NCI-H460 (cell line): Measurements from ENCODE around the gene ANKK1. TPM values are rescaled to one million over a fixed set of nuclear protein-coding genes. Genes with fewer than 3 reads are reported as not detected.

Source experiments
- DNase-seq: peaks from one replicate; pipeline ENCODE4 v3.0.0-alpha.2; 2016; ENCODE audit warnings: low read depth; ENCODE audit errors: extremely low read depth
- total RNA-seq: library from RNA; depleted of rRNA; stranded (reverse); fragments of >200 nt; shearing (Covaris generic); gene quantifications from 2 replicates; pipeline ENCODE4 v1.2.3, GENCODE V29; 2014

ANKK1 gene
- total RNA-seq, 1 experiment from 2014 or later = 0.12 TPM

DNA sequence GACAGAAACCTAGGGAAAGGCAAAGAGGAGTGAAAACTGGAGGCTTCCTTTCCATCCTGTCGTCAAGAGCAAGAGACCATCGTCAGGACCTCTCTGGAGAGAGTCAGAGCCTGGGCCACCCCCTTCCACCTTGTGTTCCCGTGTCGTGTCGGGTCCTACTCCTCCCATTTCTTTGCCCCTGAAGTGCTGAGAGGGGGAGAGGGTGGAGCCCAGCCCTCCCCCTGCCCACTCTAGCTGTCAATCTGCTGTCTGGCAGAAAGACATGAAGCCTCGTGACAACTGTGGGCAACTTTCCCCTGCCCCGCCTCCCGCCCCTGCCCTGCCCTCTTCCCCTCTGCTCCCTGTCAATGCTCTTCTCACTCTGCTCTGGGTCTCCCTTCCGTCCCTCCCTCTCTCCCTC lies 20.6 kb downstream of the ANKK1 start:
- no peak for DNase-seq

DNA sequence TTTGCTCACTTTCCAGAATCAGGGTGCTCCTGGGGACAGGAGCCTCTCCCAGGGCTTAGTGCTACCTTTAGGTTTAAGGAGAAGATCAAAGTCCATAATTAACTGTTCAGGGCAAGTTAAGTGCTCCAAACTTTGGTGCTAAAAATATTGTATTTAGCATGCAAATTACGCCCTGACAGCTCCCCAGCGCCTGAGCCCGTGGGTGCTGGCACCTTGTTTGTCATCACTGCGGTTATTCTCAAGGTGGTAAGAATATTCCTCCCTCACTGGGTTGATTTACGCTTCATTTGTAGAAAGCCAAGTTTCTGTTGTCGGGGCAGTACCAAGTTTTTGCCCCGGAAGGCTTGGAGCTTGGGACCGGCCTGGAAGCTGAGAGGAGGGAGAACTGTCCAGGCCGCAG lies 21.3 kb downstream of the ANKK1 start:
- DNase-seq = no peak

DNA sequence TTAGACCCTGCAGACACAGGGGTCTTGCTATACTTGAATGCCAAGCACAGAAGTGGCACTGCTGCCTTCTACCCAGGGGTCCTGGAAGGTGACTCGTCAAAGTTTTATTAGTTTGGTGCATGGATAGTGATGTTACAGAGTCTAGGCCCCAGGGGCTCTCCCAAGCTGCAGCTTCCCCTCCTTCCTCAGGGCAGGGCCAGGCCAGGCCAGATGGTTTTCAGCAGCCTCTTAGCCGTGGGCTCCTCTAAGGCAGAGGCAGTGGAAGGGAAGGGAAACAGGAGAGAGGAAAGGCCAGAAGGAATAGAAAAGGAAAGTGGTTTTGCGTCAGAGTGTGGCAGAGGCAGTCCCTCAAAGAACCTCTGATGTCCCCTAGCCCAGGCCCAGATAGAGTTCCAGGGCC lies 21.9 kb downstream of the ANKK1 start:
- DNase-seq = no peak

DNA sequence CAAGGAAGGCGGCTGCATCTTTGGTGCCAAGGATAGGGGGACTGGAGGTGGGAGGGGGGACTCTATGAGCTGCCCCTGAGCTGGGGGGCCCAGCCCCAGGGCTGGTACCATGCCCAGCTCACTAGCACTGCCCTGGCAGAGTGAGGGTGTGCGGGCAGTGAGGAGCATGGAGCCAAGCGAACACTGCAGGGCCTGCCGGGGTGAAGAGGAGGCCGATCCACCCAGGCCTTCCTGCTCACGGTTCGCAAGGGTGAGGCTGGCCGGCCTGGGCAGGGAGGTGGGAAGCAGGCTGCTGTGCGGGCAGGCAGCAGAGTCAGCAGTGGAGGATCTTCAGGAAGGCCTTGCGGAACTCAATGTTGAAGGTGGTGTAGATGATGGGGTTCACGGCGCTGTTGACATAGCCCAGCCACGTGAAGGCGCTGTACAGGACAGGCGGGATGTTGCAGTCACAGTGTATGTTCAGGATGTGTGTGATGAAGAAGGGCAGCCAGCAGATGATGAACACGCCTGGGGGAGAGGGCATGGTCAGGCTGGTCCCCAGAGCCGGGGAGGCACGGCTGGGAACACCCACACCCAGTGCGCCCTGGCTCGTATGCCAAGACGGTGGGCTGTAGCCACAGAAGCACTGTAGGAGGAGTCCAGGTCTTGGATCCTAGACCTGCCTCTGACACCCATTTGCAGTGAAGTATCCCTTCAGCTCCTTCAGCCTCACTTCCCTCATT lies 23.0 kb downstream of the ANKK1 start:
- DNase-seq = no peak

DNA sequence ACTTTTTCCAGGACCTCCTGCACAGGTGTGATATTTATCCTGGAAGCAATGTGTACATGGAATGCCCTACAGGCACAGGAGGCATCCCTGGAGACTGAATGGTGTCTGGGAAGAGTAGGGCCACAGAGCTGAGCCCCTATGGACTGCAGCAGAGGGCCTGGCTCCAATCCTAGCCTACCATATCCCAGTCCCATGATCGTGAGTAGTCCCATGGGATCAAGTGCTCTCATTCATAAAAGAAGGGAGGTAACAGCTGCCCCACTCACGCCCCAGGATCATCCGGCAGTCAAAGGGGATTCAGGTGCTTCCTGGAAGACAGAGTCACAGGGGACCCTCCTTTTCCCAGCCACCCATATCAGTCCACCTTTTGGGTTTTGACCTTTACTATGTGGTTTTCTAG lies 24.0 kb downstream of the ANKK1 start:
- no peak for DNase-seq

DNA sequence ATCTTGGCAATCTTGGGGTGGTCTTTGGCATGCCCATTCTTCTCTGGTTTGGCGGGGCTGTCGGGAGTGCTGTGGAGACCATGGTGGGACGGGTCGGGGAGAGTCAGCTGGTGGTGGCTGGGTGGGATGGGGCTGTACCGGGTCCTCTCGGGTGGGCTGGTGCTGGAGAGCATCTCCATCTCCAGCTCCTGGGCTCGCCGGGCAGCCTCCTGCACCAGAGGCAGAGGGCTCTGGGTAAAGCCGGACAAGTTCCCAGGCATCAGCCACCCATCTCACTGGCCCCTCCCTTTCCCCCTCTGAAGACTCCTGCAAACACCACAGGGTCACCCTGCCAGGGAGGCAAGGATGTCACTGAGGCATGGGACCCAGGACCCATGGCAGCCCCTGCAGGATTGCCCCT lies 25.1 kb downstream of the ANKK1 start:
- no peak for DNase-seq

DNA sequence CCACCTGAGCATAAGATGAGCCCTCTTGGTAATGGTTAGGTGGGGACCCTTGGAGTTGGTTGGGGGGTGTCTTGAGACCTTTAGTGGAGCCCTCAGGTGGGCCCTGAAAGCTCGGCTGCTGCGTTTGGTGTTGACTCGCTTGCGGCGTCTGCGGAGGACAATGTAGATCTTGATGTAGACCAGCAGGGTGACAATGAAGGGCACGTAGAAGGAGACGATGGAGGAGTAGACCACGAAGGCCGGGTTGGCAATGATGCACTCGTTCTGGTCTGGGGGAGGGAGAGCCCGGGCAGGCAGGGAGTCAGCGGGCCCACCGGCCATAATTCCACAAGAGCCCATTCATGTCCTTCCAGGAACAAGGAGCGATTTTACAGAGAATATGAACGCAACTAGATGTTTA lies 27.8 kb downstream of the ANKK1 start:
- no peak for DNase-seq

DNA sequence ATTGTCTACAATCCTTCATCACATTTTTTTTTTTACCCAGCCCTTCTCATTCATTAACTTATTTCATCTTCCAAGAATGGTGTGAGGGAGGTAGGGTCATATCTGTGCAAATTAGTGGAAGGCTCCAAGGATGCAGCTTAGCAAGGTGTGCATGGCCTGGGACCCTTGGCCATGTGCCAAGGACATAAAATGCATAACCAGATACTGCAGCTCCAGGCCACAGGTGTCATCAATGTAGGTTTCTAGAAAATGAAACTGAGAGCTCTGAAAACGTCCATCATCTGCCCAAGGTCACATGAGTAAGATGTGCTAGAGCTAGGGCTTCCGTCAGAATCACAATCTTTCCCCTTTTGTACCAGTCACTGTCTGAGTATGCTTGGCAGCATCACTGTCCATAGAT lies 29.8 kb downstream of the ANKK1 start:
- DNase-seq = no peak

DNA sequence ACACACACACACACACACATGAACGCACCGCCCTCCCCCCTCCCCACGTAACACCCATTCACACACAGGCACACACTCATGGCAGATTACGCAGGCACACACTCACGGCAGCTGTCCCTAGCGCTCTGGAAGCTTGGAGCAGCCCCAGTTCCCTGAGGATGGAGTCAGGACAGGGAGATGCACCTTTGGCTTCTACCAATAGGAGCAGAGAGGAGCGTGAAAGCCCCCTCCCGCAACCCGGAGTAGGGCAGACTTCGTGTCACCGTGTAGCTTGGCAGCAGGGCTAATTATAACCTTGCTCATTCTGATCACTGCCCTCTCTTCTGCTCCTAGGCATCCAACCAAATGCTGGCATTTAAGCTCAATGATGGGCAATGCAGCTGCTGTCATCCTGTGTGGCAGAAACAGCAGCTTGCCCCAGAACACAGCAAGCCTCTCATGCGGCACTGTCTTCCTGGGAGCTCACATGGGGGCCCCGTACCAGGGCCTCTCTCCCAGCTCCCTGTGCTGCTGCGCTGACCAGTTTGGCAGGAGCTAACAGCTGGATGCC lies 31.9 kb downstream of the ANKK1 start:
- no peak for DNase-seq

DNA sequence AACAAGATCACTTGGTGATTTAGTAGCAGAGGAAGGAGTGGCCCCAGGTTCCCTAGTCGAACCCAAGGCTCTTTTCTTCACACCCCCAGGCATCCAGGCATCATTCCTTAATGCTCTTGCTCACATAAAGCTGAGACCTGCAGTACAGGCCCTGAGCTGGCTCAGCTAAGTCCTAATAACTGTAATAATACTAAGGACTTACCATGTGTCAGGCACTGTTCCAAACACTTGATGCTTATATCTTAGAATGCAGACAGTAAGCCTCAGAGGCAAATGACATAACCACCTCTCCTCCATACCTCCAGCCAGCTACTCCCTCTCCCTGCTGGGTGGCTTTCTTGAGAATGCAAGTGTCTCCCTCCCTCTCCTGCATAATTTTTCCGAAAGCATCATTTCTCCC lies 33.2 kb downstream of the ANKK1 start:
- DNase-seq = no peak

DNA sequence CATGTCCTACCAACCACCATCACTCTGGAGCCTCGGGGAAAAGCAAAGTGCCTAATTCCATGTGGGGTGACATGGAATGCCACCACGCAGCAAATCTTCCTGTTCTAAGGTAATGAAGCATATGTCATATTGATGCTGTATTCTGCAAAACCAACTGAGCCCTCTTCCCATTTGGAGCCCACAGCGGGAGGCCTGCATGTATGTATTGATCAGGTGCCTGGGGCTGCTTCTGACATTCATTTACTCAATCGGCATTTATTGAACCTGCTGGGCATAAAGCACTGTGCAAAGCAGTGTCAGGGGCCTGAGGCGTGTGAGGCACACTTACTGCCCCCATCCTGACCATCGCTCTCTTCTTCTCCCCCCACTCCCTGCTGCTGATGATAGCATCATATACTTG lies 39.1 kb downstream of the ANKK1 start:
- no peak for DNase-seq

DNA sequence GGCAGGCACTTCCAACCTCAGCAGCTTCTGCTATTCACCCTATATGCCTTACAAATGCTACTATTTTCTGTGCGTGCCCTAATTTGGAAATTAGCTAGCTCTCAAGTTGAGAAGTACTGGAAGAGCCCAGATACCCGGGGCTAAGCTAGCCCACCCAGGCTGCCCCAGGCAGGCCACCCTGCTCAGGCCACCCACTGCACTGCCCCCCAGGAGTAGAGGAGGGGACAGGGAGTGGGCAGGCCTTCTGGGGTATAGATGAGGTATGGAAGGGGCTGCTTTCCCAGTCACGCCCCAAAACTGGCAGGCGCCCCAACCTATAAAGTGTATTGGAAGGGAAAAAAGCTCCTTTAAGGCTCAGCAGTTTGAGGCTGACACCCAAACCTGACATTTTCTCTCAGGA lies 44.2 kb downstream of the ANKK1 start:
- DNase-seq = no peak

DNA sequence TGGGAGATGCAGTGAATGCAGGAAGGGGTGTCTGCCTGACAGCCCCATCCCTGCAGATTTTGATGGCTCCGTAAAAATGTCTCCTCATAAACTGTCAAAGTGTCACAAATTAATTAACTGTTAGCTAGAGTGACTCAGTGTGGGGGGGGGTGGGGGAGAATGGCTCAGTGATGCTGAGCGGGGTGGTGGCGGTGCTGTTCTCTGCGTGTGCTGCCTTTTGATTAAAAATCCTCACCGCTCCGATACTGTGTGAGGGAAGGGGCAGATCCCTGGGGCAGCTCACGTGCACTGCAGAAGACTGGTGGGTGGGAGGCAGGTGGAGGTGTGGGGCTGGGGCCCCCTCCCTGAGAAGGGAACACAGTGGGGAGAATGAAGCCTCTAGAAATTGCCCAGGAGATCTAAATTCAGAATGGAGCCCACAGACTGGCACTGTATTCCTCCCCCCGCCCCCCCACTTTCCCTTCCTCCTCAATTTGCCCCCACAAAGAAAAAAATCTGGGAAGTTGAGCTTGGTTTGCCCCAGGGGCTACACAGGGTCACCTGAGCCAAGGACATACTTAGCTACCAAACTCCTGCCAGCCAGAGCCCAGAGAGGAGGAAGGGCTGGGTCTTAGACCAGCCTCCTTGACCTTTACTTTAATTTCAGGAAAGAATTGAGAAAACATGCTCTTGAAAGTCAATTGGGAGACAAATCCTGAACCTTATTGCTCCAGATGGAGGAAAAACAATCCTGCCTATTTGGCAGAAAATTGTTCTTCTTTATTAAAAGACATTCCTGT lies 47.8 kb downstream of the ANKK1 start:
- DNase-seq = no peak

DNA sequence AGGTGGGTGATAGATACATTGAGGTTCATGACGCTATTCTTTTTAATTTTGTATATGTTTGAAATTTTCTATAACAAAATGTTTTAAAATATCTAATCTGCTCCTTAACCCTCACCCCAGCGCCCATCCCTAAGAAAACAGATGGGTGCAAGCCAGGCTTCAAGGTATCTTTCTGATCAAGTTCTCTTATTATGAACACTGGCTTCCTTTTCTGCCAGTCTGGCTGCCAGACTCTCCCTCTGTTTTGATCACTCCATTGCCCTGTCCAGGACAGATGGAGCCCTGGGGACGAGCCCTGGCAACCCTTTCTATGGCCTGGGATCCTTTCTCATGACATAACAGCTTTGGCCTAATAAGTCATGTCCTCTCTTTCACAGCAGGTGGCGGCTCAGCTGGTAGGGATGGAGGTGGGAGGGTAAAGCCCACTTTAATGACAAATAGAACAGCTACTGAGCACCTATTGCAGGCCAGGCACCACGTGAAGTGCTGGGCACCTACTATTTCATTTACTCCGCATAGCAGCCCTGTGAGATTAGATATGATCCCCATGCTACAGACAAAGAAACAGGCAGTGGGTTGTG lies 49.2 kb downstream of the ANKK1 start:
- DNase-seq = no peak

DNA sequence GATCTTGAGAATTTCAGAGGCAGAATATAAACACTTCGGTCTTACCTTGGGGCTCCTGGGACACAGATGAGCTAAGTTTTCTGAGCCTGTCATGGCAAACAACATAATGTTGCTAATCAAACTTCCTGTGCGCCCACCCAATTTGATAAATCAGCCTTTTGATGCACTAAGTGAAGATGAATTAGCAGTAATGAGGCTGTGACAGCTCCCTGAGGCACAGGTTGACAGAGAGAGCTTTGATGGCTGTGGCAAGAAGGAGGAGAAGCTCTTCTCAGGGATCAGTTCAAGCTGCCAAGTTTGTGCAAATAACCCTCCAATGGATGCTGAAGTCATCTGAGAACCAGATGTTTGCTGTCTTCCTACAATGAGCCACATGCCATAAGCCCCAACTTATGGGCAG lies 53.2 kb downstream of the ANKK1 start:
- DNase-seq = no peak

DNA sequence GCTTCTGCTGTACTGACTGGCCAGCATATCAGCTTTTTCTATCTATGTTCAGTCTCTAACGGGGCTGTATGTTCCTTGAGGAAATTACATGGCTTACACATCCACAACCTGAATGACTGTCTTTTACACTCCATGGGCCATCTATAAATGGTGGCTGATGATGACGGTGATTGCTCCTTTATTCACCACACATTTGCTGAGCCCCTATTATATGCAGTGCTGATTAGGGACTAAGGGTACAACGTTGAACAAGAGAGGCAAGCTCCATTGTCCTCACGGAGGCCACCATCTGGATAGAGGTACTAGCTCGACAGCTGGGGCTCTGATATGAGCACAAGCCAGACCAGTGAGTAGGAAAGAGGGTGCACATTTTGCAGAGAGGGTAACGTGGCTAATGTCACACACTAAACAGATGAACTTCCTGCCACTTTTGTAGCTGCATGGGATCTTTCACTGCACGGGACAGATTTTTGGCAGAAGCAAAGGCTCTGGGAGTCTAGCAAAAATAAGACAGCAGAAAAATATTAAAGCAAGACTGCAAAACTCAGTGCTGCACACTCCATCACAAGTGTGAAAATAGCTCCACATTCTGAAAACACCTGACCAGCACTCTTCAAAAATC lies 57.0 kb downstream of the ANKK1 start:
- no peak for DNase-seq

DNA sequence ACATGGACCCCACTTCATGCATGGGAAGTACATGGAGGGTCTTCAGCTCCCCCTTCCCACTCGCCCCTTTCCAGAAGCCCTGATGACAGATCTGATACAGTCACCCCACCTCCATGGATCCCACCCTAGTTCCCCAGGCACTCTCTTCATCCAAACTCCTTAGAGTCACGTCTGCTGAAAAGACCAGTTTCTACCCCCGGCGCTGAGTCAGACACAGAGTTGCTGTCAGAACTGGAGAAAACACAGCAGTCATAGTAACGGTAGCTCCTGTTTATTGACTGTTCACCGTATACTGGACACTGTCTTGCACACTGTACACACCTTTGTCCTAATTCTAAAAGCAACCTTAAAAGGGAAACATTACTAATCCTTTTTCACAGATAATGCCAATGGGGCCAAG lies 58.5 kb downstream of the ANKK1 start:
- DNase-seq = no peak

DNA sequence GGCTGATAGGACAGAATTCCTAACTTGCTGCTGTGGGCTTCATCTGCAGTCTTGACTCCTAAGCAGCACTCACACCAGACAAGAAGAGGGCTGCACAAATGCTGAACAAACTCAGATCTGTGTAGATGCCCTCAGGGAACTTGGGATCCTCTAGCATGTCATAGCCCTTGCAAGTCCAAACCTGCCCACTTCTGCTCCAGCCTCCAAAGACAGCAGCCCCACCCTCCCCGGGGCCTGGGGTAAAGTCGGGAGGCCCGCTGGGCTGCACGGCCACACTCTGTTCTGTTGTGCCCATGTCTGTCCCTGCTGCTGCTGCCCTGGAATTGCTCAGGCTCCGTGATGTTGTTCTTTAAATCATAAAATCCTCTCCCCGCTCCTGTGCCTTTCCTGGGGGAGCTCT lies 59.4 kb downstream of the ANKK1 start:
- no peak for DNase-seq

DNA sequence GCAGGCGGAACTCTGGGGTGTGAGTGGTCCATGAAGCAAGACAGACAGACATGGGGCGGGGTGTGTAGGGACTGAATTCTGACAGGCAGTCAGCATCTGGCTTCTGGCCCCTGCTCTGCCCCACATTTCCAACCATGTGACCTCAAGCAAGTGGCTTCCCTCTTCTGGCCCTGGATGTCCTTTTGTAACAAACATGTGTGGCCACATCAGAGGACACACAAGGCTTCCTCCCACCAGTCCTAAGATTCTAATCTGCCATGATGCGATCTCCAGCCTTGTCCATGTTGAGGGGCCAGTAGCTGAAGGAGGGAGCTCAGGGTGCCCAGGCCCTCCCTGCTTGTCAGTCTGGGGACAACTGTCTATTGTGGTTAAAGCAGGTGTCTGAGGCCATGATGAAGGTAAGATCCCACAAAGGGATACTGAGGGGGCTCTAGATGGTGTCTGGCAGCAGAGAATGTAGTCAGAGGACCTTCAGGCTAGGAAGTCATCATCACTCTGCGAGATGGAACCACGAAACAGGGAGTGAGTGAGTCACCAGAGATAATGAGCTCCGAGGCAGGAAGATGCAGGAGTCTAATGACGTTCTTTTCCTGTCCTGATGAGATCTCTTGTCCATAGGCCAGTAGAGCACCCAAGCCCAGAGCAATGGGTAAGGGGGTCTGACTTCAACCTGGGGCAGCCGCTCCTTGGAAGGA lies 60.2 kb downstream of the ANKK1 start:
- no peak for DNase-seq

DNA sequence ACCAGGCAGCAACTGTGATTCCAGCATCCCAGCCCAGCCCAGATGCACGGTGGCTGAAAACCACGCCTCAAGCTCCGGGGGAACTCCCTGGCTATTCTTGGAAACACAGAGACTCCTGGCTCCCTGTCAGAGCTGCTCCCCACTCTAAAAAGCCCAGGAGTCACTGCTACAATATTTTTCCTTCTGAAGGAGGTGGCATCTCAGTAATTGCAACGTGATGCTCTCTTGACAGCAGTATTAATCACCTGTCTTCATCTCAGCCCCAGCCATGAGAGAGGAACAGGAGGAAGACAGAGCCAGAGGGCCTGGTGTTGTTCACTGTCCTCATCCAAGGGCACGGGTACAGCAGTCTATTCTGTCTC lies 60.7 kb downstream of the ANKK1 start:
- DNase-seq = no peak

DNA sequence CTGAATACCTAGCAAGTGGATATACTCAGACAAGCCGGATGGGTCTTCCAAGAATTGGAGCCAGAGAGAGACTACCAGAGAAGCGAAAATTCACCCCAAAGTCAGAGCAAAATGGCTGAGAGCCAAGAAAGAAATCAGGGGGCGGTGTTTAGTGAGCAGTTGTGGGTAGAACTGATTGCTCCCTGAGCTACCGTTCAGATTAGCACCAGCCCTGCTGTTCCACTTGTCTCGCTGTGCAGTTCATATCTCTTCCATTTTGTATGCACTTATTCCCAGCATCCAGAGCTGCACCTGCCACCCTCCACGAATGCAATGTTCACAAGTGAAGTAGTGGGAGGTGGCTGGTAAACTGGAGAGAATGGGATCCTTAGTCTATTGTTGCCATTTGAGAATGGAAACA lies 62.2 kb downstream of the ANKK1 start:
- no peak for DNase-seq
